Neural cell (in vitro differentiated cells): ENCODE data around the gene LANCL2. TPM values are rescaled to one million over a fixed set of nuclear protein-coding genes. Genes with fewer than 3 reads are reported as not detected.

ENCODE experiments used
- H2AFZ ChIP-seq: fragments of 200-600, 300-800 bp; sonication (generic), shearing (Covaris generic); 2 replicates; pipeline ENCODE4 v1.6.0; 2014; ENCODE audit warnings: low read depth, mild to moderate bottlenecking, antibody characterized with exemption, low read length, moderate library complexity
- H3F3A ChIP-seq: fragments of 200-600 bp; shearing (Covaris generic); 2 replicates; pipeline ENCODE4 v1.6.1; 2016; ENCODE audit warnings: mild to moderate bottlenecking, moderate library complexity, mixed read lengths, antibody characterized with exemption, low read length; ENCODE audit not compliant: insufficient read depth, poor library complexity, severe bottlenecking
- H3K27ac ChIP-seq: fragments of 200-600, 300-800 bp; sonication (generic), shearing (Covaris generic); 2 replicates; pipeline ENCODE4 v1.5.1; 2014; ENCODE audit warnings: mild to moderate bottlenecking, low read length, moderate library complexity
- H3K27me3 ChIP-seq: fragments of 300-800, 200-600 bp; sonication (generic), shearing (Covaris generic); 2 replicates; pipeline ENCODE4 v1.6.0; 2014; ENCODE audit warnings: mild to moderate bottlenecking, low read depth, low read length, moderate library complexity; ENCODE audit not compliant: insufficient read depth
- H3K36me3 ChIP-seq: fragments of 300-800, 200-600 bp; sonication (generic), shearing (Covaris generic); 2 replicates; pipeline ENCODE4 v1.5.1; 2014; ENCODE audit warnings: mild to moderate bottlenecking, antibody characterized with exemption, low read length, moderate library complexity; ENCODE audit not compliant: insufficient read depth
- H3K4me2 ChIP-seq: fragments of 300-800, 200-600 bp; sonication (generic), shearing (Covaris generic); 2 replicates; pipeline ENCODE4 v1.6.0; 2014; ENCODE audit warnings: mild to moderate bottlenecking, low read length
- H3K4me3 ChIP-seq: fragments of 300-800, 200-600 bp; sonication (generic), shearing (Covaris generic); 2 replicates; pipeline ENCODE4 v1.5.1; 2014; ENCODE audit warnings: mild to moderate bottlenecking, low read length, moderate library complexity
- H3K79me2 ChIP-seq: fragments of 200-600 bp; shearing (Covaris generic); replicated peaks from 2 replicates; pipeline ENCODE4 v1.6.0; 2014; ENCODE audit warnings: mild to moderate bottlenecking, low read length, moderate library complexity; ENCODE audit not compliant: insufficient read depth
- H3K9ac ChIP-seq: fragments of 300-800, 200-600 bp; sonication (generic), shearing (Covaris generic); 2 replicates; pipeline ENCODE4 v1.6.1; 2016; ENCODE audit warnings: mild to moderate bottlenecking, low read length, mixed read lengths
- H3K9me2 ChIP-seq: fragments of 200-600 bp; shearing (Covaris generic); 2 replicates; pipeline ENCODE4 v1.6.1; 2016; ENCODE audit warnings: mild to moderate bottlenecking, low read length, mixed read lengths; ENCODE audit not compliant: insufficient read depth
- H3K9me3 ChIP-seq: fragments of 200-600, 300-800 bp; sonication (generic), shearing (Covaris generic); 2 replicates; pipeline ENCODE4 v1.6.1; 2016; ENCODE audit warnings: mild to moderate bottlenecking, mixed run types, low read length, moderate library complexity, mixed read lengths
- H4K20me1 ChIP-seq: fragments of 200-600 bp; shearing (Covaris generic); 2 replicates; pipeline ENCODE4 v1.6.1; 2016; ENCODE audit warnings: mild to moderate bottlenecking, mixed run types; ENCODE audit not compliant: insufficient read depth
- EP300 ChIP-seq: fragments of 450-650 bp; conservative IDR thresholded peaks from 2 replicates; pipeline ENCODE4 v1.6.1; 2014; ENCODE audit warnings: antibody characterized with exemption, mild to moderate bottlenecking, moderate library complexity; ENCODE audit not compliant: poor library complexity, severe bottlenecking
- EZH2 ChIP-seq: fragments of 200-600, 300-800 bp; shearing (Covaris generic), sonication (generic); IDR thresholded peaks from 2 replicates; pipeline ENCODE4 v1.6.1; 2014; ENCODE audit warnings: antibody characterized with exemption, low read length, borderline replicate concordance, mild to moderate bottlenecking; ENCODE audit not compliant: insufficient read depth, poor library complexity, severe bottlenecking
- MXI1 ChIP-seq: fragments of 450-650 bp; conservative IDR thresholded peaks from 2 replicates; pipeline ENCODE4 v1.6.1; 2014; ENCODE audit warnings: antibody characterized with exemption, mild to moderate bottlenecking; ENCODE audit not compliant: poor library complexity, severe bottlenecking
- POLR2AphosphoS5 ChIP-seq: IDR thresholded peaks from 2 replicates; pipeline ENCODE4 v1.6.1; 2012
- RAD21 ChIP-seq: fragments of 450-650 bp; conservative IDR thresholded peaks from 2 replicates; pipeline ENCODE4 v1.6.1; 2014; ENCODE audit warnings: antibody characterized with exemption, mild to moderate bottlenecking, moderate library complexity
- SMC3 ChIP-seq: fragments of 450-650 bp; conservative IDR thresholded peaks from 2 replicates; pipeline ENCODE4 v1.6.1; 2014; ENCODE audit warnings: antibody characterized with exemption, mild to moderate bottlenecking, moderate library complexity; ENCODE audit not compliant: poor library complexity
- TAF1 ChIP-seq: IDR thresholded peaks from 2 replicates; pipeline ENCODE4 v1.6.1; 2012; ENCODE audit warnings: low read depth
- polyA plus RNA-seq: library from polyadenylated mRNA; depleted of rRNA; stranded (reverse); fragments of >200 nt; gene quantifications from 2 replicates; pipeline ENCODE4 v1.2.3, GENCODE V29; 2014
- TF ChIP-seq, protein P1 (sequence below): fragments of 450-650 bp; IDR thresholded peaks from 2 replicates; pipeline ENCODE4 v1.5.1; 2014; ENCODE audit warnings: antibody characterized with exemption, mild to moderate bottlenecking, moderate library complexity; ENCODE audit not compliant: poor library complexity, severe bottlenecking
- TF ChIP-seq, protein P2 (sequence below): IDR thresholded peaks from 2 replicates; pipeline ENCODE4 v1.6.1; 2012; ENCODE audit warnings: borderline replicate concordance

Gene LANCL2
- polyA plus RNA-seq, 1 donor from 2014 or later = 51.2 TPM

DNA sequence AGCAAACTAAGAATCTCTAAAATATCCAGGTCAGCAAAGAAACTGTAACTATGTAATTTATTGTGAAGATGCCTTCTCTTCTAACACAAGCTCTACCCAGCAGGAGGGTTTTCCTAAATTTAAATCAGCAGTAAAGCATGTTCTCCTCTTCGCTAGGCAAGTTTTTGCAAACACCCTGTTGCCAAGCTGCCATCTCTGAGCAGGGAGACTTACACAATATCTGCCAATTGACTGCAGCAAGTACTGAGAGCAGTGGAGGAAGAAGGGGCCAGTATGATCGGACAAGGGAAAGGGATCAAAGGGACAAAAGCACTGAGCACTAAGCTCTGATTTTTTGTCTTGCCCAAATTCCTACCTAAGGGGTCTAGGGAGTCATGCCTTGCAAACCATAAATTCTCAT lies 16.0 kb upstream of the LANCL2 start:
- Histone ChIP-seq H2AFZ (no peak overlapping the region), H3K4me3 (no peak overlapping the region), H3K9me3 (no peaks in the 10 kb centered on the region), H3K27me3 (no peaks in the 10 kb centered on the region), H3F3A (no peaks in the 10 kb centered on the region), H3K4me2 (no peak overlapping the region), H4K20me1 (no peaks in the 10 kb centered on the region), H3K9me2 (no peaks in the 10 kb centered on the region), H3K36me3 (no peaks in the 10 kb centered on the region), H3K9ac (no peak overlapping the region), H3K79me2 (no peaks in the 10 kb centered on the region), H3K27ac (no peak overlapping the region)
- TF ChIP-seq, protein P1, sequence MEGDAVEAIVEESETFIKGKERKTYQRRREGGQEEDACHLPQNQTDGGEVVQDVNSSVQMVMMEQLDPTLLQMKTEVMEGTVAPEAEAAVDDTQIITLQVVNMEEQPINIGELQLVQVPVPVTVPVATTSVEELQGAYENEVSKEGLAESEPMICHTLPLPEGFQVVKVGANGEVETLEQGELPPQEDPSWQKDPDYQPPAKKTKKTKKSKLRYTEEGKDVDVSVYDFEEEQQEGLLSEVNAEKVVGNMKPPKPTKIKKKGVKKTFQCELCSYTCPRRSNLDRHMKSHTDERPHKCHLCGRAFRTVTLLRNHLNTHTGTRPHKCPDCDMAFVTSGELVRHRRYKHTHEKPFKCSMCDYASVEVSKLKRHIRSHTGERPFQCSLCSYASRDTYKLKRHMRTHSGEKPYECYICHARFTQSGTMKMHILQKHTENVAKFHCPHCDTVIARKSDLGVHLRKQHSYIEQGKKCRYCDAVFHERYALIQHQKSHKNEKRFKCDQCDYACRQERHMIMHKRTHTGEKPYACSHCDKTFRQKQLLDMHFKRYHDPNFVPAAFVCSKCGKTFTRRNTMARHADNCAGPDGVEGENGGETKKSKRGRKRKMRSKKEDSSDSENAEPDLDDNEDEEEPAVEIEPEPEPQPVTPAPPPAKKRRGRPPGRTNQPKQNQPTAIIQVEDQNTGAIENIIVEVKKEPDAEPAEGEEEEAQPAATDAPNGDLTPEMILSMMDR = no peak
- TF ChIP-seq EP300 = no peak
- no peak for TF ChIP-seq SMC3
- no peak for TF ChIP-seq EZH2
- TF ChIP-seq POLR2AphosphoS5 = no peak
- TF ChIP-seq TAF1 = no peak
- TF ChIP-seq RAD21 = no peak
- TF ChIP-seq, protein P2, sequence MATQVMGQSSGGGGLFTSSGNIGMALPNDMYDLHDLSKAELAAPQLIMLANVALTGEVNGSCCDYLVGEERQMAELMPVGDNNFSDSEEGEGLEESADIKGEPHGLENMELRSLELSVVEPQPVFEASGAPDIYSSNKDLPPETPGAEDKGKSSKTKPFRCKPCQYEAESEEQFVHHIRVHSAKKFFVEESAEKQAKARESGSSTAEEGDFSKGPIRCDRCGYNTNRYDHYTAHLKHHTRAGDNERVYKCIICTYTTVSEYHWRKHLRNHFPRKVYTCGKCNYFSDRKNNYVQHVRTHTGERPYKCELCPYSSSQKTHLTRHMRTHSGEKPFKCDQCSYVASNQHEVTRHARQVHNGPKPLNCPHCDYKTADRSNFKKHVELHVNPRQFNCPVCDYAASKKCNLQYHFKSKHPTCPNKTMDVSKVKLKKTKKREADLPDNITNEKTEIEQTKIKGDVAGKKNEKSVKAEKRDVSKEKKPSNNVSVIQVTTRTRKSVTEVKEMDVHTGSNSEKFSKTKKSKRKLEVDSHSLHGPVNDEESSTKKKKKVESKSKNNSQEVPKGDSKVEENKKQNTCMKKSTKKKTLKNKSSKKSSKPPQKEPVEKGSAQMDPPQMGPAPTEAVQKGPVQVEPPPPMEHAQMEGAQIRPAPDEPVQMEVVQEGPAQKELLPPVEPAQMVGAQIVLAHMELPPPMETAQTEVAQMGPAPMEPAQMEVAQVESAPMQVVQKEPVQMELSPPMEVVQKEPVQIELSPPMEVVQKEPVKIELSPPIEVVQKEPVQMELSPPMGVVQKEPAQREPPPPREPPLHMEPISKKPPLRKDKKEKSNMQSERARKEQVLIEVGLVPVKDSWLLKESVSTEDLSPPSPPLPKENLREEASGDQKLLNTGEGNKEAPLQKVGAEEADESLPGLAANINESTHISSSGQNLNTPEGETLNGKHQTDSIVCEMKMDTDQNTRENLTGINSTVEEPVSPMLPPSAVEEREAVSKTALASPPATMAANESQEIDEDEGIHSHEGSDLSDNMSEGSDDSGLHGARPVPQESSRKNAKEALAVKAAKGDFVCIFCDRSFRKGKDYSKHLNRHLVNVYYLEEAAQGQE = no peak
- TF ChIP-seq MXI1 = no peak

GRCh38 chr7:55350281-55350680 lies 14.9 kb upstream of the LANCL2 start:
- Histone ChIP-seq H3K36me3 (no peaks in the 10 kb centered on the region), H3K27me3 (no peaks in the 10 kb centered on the region)
- TF ChIP-seq MXI1 = no peak
- no peak for TF ChIP-seq EZH2
- TF ChIP-seq EP300 = no peak
- TF ChIP-seq, protein P1 = no peak
- TF ChIP-seq TAF1 = no peak
- no peak for TF ChIP-seq POLR2AphosphoS5
- TF ChIP-seq, protein P2 = no peak
- no peak for TF ChIP-seq SMC3
- TF ChIP-seq RAD21 = no peak

More at GRCh38 chr7:55350281-55350680, 14.9 kb upstream of the LANCL2 start:
- H2AFZ ChIP-seq = no peak overlapping the region
- no peaks in the 10 kb centered on the region for H3K9me2 ChIP-seq
- H3K4me3 ChIP-seq = no peak overlapping the region
- no peak overlapping the region for H3K4me2 ChIP-seq
- H3K9ac ChIP-seq = no peak overlapping the region
- no peaks in the 10 kb centered on the region for H4K20me1 ChIP-seq
- H3K79me2 ChIP-seq = no peaks in the 10 kb centered on the region
- H3K27ac ChIP-seq = no peak overlapping the region
- no peaks in the 10 kb centered on the region for H3K9me3 ChIP-seq
- no peaks in the 10 kb centered on the region for H3F3A ChIP-seq
